Astrocyte of the hippocampus (primary cell): ENCODE data around the gene FTH1.

Experiments used
- DNase-seq: peaks from one replicate; pipeline ENCODE4 v3.0.0; 2011; ENCODE audit warnings: low read depth, low spot score

FTH1 gene

DNA sequence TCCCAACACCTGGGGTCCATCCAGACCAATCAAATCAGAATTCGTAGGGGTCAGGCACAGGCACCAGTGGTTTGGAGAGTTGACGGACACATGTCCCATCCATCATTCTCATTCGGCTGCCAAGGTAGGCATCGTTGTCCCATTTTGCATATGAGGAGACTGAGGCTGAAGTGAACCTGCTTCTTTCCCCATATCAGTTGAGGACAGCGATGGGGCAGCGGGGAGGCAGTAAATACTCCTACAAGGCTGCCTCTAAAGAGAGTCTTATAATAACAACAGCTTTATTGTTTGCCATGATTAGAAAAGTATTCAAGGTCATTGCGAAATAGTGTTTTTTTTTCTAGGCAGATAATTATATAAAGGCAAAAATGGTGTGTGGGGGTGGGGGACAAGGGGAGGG lies 18.9 kb downstream of the FTH1 start:
- no peak for DNase-seq

DNA sequence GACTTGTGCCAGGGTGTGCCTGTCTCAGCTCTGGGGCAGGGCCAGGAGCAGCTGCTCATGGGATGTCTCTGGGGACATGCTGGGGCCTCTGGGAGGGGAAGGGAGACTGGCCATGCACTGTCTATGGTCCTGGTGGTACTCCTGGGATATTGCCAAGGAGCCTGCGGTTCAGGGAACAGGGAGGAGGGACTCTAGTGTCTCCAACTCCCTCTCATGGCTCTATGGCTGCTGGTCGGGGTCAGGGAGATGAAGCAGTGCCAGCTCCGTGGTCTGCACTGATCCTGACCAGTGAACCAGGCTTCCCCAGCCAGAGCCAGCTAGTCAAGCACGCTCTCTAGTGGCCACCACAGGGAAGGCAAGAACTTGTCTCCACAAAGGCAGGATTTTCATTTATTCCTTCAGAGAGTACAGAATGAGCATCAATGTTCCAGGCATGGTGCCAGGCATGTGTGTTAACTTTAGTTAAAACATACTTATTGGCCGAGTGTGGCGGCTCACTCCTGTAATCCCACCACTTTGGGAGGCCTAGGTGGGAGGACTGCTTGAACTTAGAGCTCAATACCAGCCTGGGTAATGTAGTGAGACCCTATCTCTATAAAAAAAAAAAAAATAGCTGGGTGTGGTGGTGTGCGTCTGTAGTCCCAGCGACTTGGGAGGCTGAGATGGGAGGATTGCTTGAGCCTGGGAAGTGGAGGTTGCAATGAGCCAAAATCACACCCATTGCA lies 19.8 kb downstream of the FTH1 start:
- peak; percentile 91 for DNase-seq

DNA sequence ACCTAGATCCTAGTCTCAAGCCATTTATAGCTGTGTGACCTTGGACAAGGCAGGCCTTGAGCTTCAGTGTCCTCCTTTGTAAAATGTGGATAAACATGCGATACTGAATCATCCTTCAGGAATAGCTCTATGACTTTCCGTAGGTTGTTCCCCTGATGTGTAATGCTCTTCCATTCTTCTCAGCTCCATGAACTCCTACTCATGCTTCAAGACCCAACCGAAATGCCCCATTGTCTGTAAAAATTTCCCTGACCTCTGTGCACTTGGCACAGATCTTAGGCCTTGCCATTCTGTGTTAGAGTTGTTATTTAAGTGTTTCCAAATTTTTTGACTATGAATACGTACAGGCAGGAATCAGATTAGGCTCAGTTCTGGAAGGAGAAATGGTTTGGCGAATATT lies 20.5 kb downstream of the FTH1 start:
- no peak for DNase-seq

DNA sequence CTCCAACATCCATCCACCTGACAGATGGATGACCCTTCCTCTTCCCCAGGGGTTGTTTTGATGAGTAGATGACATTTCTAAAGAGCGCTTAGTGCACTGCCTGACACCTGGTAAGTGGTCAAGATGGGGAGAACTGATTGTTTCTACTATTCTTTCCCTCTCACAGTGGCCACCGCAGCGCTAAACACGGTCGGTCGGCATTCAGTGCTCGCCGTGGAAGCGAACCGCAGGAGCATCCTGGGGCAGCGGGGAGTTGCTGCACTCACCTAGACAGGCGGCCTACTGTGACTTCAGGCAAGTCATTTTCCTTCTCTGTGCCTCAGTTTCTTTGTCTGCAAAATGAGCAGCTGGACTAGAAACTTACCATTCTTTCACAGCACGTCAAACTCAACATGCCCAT lies 22.2 kb downstream of the FTH1 start:
- DNase-seq: no peak

DNA sequence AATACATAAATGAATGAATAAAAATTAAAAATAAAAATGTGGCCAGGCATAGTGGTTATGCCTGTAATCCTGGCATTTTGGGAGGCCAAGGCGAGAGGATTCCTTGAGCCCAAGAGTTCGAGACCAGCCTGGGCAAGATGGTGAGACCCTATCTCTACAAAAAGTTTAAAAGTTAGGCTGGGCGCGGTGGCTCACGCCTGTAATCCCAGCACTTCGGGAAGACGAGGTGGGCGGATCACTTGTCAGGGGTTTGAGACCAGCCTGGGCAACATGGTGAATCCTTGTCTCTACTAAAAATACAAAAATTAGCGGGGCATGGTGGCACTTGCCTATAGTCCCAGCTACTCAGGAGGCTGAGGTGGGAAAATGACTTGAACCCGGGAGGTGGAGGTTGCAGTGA lies 27.0 kb downstream of the FTH1 start:
- DNase-seq: no peak

DNA sequence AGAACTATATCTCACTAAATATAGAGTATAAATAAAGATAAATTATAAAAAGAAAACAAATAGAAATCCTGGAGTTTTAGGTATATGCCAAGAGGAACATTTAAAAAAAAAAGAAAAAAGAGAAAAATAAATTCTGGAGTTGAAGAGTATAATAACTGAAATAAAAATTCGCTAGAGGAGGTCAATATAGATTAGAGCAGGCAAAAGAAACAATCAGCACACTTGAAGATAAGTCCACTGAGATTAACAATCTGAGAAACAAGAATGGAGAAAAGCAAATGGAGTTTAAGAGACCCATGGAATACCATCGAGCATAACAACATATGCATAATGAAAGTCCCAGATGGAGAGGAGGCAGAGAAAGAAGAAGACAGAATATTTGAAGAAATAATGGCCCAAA lies 31.6 kb downstream of the FTH1 start:
- DNase-seq: no peak

DNA sequence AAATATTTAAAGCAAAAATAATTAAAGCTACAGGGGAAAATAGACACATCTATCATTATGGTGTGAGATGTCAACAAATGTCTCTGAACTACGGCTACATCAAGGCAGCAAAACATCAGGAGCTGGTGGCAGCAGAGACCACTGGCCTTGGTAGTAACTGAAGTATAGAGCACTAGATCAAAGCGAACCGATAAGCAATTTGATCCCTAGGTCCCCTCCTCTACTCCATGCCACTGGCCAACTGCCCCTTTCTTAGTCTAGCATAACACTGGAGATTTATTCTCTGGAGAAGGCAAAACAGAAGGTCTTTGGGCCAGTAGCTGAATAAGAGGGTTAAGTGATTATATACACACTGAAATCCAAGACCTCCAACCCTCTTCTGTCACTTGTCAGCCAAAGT lies 36.5 kb downstream of the FTH1 start:
- no peak for DNase-seq

DNA sequence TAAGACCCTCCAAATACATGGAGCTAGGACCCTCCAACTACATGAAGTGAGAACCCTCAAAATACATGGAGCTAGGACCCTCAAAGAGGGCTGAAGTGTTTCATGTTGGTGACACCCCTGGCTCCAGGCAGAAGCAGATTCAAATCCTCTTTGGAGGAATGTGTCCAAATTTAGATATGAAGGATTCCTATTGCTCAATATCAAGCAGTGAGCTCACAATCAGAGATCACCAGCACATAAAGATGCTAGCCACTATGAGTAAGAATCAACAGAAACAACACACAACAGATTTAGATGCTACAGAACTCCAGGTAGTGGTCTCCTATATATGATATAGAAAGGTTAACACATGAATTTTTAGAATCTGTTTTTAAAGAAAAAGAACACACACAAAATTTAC lies 38.8 kb downstream of the FTH1 start:
- DNase-seq: no peak

DNA sequence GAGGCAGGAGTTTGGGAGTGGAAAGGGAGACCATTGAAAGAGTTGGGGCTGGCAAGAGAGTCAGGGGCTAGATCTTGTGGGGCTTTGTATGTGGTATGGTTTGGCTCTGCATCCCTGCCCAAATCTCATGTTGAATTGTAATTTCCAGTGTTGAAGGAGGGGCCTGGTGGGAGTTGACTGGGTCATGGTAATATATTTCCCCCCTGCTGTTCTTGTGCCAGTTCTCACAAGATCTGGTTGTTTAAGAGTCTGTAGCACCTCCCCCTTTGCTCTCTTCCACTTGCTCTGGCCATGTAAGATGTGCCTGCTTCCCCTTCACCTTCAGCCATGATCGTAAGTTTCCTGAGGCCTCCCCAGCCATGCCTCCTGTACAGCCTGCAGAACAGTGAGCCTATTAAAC lies 39.9 kb downstream of the FTH1 start:
- DNase-seq: no peak

DNA sequence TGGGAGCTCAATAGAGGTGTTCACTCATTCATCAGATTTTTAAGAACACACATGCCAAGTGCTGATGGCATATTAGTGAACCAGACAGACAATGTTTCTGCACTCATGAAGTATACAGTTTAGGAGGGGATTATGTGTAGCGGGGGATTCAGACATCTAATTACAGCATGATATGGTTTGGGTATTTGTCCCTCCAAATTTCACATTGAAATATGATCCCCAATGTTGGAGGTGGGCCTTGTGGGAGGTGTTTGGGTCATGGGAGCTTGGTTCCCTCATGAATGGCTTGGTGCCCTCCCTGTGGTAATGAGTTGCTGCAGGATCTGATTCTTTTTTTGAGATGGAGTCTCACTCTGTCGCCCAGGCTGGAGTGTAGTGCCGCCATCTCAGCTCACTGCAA lies 41.2 kb downstream of the FTH1 start:
- DNase-seq: no peak

DNA sequence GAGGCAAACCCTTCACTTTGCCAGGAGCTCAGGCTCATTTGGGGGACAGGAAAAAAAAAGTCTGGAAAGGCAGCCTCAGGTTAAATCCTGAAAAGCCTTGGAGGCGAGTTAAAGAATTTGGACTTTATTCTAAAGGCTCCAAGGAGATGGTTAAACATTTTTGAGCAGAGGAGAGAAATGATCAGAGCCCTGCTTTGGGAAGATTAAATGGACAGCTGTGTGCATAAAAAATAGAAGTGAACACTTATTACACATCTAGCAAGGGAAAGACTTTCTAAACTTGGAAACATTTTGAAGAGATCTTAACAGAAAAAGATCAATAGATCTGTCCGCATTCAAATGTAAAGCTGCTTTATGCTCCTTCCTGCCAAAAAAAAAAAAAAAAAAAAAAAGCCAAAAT lies 41.7 kb downstream of the FTH1 start:
- DNase-seq: no peak

DNA sequence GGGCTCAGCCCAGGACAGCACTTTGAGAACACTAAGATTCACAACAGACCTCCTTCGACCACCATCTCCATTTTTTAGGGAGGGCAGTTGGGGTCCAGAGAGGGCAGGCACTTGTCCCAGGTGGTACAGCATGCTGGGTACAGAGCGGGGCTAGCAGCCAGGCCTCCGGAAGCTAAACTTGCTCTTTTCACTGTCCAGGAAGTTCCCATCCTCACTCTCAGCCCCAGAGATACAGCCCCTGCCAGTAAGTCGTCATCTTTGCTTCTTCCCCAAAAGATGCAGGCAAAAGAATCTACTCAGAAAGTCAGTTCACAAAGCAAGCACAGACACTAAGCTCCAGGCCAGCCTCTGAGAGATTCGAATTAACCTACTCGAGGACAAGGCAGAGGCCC lies 43.4 kb downstream of the FTH1 start:
- DNase-seq: no peak

DNA sequence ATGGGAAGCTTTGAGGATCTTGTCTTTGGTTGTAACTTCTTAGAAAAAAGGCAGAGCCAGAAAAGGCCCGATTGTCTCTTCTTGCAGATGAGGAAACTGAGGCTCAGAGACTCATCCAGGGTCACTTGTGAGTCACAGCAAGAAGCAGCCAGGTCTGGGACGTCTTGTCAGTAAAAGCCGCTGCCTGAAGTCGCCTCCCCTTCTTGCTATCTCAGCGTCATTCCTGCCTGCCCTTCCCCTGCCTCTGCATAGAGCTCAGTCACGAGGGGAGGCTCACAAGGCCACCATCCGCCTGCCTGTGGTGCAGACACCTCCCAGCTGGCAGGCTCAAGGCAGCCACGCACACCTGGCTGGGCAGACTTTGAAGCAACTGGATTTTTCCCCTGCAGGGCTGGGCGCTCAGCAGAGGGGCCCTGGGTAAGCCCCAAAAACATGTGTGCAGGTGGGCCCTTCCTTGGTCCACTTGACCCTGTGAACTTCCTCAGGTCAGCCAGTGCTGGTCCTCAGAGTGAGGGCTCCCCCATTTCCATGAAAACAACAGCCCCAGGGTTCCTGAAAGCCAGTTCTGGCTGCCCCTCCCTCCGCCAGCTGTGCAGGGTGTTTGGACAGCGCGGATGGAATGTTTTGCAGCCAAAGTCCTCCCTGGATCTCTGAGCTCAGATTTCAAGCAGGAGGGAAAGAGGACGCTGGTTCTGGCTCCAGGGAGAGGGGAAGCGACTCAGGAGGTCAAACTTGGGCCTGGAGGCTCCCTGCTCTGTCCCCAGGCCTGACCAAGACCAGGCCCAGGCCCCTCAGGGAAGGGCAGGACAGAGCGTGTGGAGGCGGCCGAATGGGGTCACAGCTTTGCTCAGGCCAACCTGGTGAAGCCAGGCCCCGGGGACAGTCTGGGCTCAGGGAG lies 44.0 kb downstream of the FTH1 start:
- peak; percentile 31 for DNase-seq

DNA sequence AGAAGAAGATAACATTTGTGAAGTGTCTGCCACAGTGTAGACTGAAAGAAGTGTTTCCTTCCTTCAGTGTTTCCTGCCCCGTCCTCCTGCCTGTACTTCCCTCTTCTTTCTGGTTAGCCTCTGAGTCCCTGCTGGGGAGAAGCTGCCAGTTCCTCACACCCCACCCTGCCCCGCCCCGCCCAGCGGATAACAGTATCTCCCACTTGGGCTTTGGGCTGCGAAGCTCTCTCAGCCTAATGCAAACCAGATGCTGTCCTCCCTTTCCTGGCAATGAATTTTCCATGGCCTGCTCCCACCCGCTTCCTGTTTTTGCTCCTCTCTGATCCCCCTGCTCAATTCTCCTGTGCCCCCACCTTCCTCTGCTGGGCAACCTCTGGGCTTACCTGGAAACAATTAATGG lies 44.9 kb downstream of the FTH1 start:
- no peak for DNase-seq

DNA sequence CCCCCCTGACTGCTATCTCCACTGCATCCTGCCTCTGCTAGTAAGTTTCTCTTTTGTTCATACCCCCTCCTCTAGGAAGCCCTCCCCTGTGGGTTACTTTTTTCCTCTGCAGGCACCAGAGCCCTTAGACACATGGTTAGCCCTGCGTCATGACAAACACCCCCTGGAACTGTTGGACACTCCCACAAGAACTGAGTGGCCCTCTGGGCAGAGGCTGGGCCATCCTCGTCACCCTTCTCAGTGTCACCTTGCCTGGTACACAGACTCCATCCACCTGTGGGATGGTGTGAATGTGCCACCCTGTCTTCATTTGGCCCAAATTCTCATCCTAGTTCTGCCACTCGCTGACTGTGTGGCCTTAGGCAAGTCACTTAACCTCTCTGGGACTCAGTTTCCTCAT lies 46.0 kb downstream of the FTH1 start:
- DNase-seq: no peak

DNA sequence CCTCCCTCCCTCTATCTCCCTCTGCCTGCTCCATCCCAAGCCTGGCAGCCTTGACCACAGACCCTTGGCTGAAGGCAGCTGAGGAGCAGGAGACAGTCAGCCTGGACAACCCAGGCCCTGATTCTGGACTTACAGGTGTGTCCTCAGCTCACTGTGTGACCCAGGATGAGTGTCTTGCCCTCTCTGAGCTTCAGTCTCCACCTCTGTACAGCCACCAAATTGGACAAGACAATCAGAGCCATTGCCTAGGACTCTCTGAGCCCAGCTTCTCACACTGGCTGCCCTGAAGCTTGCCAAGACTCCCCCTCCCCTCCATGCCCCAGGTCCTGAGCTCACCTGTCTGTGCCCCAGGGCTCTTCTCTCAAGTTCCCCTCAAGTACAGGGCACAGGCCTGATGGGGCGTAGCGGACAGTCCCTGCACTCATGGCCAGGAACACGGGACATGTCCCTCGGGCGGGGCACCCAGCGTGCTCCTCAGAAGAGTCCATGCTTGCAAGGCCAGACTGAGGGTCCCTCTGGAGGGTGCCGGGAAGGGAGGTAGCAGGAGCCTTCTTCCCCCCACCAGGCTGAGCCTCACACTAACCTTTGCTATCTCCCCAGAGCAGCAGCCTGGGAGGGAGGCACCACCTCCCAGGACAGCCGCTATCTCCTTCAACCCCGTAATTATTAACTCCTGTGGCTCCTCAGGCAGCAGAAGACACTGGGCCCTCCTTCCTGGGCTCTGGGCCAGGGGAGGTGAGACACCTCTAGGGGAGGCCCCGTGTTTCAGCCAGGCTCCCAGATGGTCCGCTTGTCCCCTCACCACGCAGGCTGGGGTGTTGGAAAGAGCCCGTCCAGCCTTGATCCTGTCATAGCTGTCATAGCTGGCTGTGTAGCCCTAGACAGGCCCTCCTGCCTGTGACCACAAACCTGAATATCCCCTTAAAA lies 47.5 kb downstream of the FTH1 start:
- DNase-seq: no peak

DNA sequence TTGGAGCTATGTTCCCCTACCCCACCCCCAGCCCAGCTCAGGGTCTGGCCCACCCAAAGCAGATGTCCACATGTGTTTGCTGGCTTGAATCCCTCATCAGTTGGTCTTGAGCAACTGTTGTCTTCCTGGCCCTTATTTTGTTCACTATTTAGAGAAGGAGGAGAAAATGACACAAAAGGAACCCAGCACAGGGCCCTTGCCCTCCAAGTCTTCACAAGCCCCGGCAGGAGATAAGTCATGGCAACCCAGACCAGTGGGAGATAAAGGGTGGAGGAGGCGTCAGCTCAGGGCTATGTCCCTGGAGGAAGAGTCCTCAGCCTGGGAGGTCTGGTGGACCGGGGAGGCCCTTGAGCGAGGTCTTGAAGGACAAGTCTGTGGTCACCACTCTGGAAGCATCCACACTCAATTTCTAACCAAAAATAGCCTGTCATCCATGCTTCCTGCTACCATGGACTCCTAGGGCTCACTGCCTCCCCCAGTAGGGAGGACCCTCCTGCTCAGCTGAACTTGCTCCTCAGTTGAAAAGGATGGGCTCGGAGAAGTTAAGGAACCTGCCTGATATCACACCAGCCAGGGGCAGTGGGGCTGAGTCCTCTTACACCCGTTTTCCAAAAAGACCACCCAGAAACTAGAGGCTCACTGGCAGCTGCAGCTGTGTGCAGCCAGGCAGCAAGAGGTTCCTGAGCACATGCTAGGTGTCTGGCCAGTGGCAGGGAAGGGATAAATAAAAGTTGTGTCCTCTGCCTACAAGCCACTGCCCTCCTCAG lies 48.3 kb downstream of the FTH1 start:
- no peak for DNase-seq

DNA sequence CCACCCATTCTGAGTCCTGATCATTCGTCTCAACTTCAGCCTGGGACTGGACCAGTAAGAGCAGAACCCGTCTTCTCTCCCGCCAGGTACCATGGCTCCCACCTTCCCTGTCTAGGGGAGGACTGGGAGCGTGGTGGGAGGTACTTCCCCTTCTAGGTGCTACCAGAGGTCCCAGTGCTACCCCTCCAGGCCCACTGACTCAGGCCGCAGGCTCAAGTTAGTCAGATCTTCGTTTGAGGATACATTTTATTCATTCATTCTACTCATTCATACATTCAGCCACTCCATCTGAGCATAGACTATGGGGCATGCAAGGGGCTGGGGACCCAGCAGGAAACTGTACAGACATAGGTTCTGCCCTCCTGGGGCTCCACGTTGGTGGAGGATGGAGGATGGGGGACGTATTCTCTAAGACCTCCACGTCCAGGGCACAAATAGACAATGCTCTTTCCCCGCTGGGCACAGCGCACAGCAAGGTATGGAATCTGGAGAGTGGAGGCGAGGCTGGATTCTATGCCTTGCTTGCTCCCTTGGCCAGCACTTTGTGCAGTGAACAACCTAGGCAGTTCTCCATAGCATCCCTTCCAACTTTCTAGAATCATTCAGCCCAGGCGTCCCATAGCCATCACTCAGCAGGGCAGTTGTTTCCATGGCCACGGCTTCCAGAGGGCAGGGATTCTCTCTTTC lies 49.0 kb downstream of the FTH1 start:
- DNase-seq: no peak

DNA sequence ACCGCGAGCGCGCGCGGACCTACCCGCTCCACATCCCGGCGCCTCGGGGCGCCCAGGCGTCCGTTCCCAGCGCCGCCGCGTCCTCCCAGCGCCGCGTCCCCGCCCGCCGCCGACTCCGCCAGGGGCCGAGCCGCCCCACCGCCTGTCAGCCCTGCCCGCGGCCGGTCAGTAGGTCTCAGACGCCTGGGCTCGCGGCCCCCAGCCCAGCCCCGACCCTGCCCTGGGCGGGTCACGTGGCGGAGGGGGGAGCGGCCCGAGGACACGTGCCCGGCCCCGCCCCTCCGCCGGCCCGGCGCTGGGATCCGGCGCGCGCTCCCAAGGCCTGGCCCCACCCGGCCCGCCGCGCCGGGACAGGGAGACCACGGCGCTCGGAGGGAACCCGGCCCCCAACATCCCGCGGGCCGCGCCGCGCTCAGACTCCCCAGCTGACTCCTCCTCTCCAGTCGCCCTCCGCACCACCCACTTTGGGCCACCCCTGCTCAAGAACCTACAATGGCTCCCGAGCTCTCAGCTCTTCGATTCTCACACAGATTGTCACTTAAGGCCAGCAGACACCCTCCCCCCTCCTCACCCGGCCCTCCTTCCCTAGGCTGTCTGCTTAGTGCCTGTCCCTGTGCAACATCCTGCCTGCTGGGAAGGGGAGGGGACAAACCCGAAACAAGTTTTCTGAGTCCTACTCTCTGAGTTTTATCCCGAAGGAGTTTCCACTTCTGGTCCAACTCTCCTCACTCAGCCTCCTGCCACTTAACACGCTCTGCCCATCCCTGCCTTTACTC lies 49.9 kb downstream of the FTH1 start, which contains the start of gene RAB3IL1:
RAB3IL1 (minus strand) TSS at position 233 of the 776 bp plus-strand sequence; CDS start at position 34, 199 bp downstream.
- peak; percentile 64 for DNase-seq
